H9 (cell line): ENCODE measurements around the gene ARCN1. TPM values are rescaled to one million over a fixed set of nuclear protein-coding genes. Genes with fewer than 3 reads are reported as not detected.
A peak's percentile ranks its signal among the peaks of the same experiment; 100 is the strongest.

ENCODE experiments used
- DNase-seq: peaks from one replicate; pipeline ENCODE4 v3.0.0-alpha.2; 2017
- H2AFZ ChIP-seq: one replicate; pipeline ENCODE4 v1.6.1; 2013; ENCODE audit warnings: mild to moderate bottlenecking, low read length, control low read depth, moderate library complexity
- H2AK5ac ChIP-seq: 2 replicates; pipeline ENCODE4 v1.6.1; 2013; ENCODE audit warnings: low read length, control low read depth, mixed read lengths; ENCODE audit not compliant: insufficient read length
- H2BK120ac ChIP-seq: one replicate; pipeline ENCODE4 v1.6.1; 2013; ENCODE audit warnings: low read depth, mild to moderate bottlenecking, low read length, control low read depth, inconsistent platforms; ENCODE audit not compliant: poor library complexity, severe bottlenecking
- H2BK12ac ChIP-seq: 2 replicates; pipeline ENCODE4 v1.6.1; 2013; ENCODE audit warnings: low read length, control low read depth, mixed read lengths, low read depth; ENCODE audit not compliant: insufficient read length
- H2BK15ac ChIP-seq: 2 replicates; pipeline ENCODE4 v1.6.1; 2013; ENCODE audit warnings: low read depth, low read length, control low read depth
- H2BK20ac ChIP-seq: one replicate; pipeline ENCODE4 v1.6.1; 2013; ENCODE audit warnings: low read depth, mild to moderate bottlenecking, low read length, control low read depth, inconsistent platforms; ENCODE audit not compliant: poor library complexity, severe bottlenecking
- H2BK5ac ChIP-seq: 2 replicates; pipeline ENCODE4 v1.6.1; 2013; ENCODE audit warnings: low read length, control low read depth, mixed read lengths; ENCODE audit not compliant: insufficient read length
- H3K14ac ChIP-seq: 2 replicates; pipeline ENCODE4 v1.6.1; 2013; ENCODE audit warnings: low read length, control low read depth; ENCODE audit not compliant: insufficient read depth
- H3K18ac ChIP-seq: 2 replicates; pipeline ENCODE4 v1.6.1; 2013; ENCODE audit warnings: low read depth, mild to moderate bottlenecking, mixed read lengths, low read length, control low read depth; ENCODE audit not compliant: insufficient read length
- H3K23ac ChIP-seq: 2 replicates; pipeline ENCODE4 v1.6.1; 2013; ENCODE audit warnings: low read length, control low read depth, mixed read lengths, low read depth; ENCODE audit not compliant: insufficient read length
- H3K23me2 ChIP-seq: 2 replicates; pipeline ENCODE4 v1.6.1; 2013; ENCODE audit warnings: low read depth, mild to moderate bottlenecking, mixed read lengths, low read length, control low read depth; ENCODE audit not compliant: insufficient read length, poor library complexity, severe bottlenecking
- H3K27ac ChIP-seq: 2 replicates; pipeline ENCODE4 v1.5.1; 2013; ENCODE audit warnings: low read length, control low read depth, mixed read lengths, low read depth; ENCODE audit not compliant: insufficient read length
- H3K27me3 ChIP-seq: 2 replicates; pipeline ENCODE4 v1.6.1; 2013; ENCODE audit warnings: low read length, control low read depth, inconsistent platforms; ENCODE audit not compliant: insufficient read depth
- H3K4ac ChIP-seq: 2 replicates; pipeline ENCODE4 v1.6.1; 2013; ENCODE audit warnings: low read depth, mild to moderate bottlenecking, control low read depth, inconsistent platforms, low read length, moderate library complexity
- H3K4me1 ChIP-seq: 2 replicates; pipeline ENCODE4 v1.6.1; 2013; ENCODE audit warnings: low read length, control low read depth, inconsistent platforms; ENCODE audit not compliant: insufficient read depth
- H3K4me2 ChIP-seq: 2 replicates; pipeline ENCODE4 v1.6.1; 2013; ENCODE audit warnings: low read length, control low read depth, mixed read lengths; ENCODE audit not compliant: insufficient read length, insufficient read depth
- H3K56ac ChIP-seq: 2 replicates; pipeline ENCODE4 v1.6.1; 2013; ENCODE audit warnings: low read depth, mild to moderate bottlenecking, mixed read lengths, low read length, control low read depth; ENCODE audit not compliant: insufficient read length
- H3K79me1 ChIP-seq: 2 replicates; pipeline ENCODE4 v1.6.1; 2013; ENCODE audit warnings: low read depth, mild to moderate bottlenecking, moderate library complexity, low read length, control low read depth, inconsistent platforms; ENCODE audit not compliant: insufficient read depth, poor library complexity, severe bottlenecking
- H3K79me2 ChIP-seq: 2 replicates; pipeline ENCODE4 v1.6.1; 2013; ENCODE audit warnings: low read length, control low read depth, inconsistent platforms; ENCODE audit not compliant: insufficient read depth
- H3K9ac ChIP-seq: 2 replicates; pipeline ENCODE4 v1.6.1; 2013; ENCODE audit warnings: low read length, control low read depth, mixed read lengths; ENCODE audit not compliant: insufficient read length; ENCODE audit errors: extremely low read depth
- H3K9me3 ChIP-seq: one replicate; pipeline ENCODE4 v1.6.1; 2013; ENCODE audit warnings: low read depth, low read length, inconsistent platforms; ENCODE audit not compliant: control insufficient read depth
- H3T11ph ChIP-seq: one replicate; pipeline ENCODE4 v1.6.1; 2013; ENCODE audit warnings: mild to moderate bottlenecking, low read length, control low read depth, inconsistent platforms
- H4K20me1 ChIP-seq: one replicate; pipeline ENCODE4 v1.6.1; 2013; ENCODE audit not compliant: control insufficient read depth, insufficient read length, insufficient read depth
- H4K5ac ChIP-seq: 2 replicates; pipeline ENCODE4 v1.6.1; 2013; ENCODE audit warnings: low read depth, mild to moderate bottlenecking, mixed read lengths, low read length, control low read depth; ENCODE audit not compliant: insufficient read length
- H4K8ac ChIP-seq: replicated peaks from 2 replicates; pipeline ENCODE4 v1.6.1; 2013; ENCODE audit warnings: low read length, control low read depth, mixed read lengths, low read depth; ENCODE audit not compliant: insufficient read length
- H4K91ac ChIP-seq: 2 replicates; pipeline ENCODE4 v1.6.1; 2013; ENCODE audit warnings: low read depth, mild to moderate bottlenecking, moderate library complexity, mixed read lengths, low read length, control low read depth; ENCODE audit not compliant: insufficient read length
- H3K27ac Mint-ChIP-seq, 3 experiments: 2 replicates in 2 of 3; 3 replicates in 1 of 3; pipeline ENCODE4 v1.8.0; 2020 to 2021; ENCODE audit warnings: mixed read lengths in 3 of 3, mild to moderate bottlenecking in 1 of 3, moderate library complexity in 1 of 3
- H3K27me3 Mint-ChIP-seq: 2 replicates; pipeline ENCODE4 v1.8.0; 2021; ENCODE audit warnings: low read depth, mild to moderate bottlenecking, moderate library complexity, mixed read lengths
- H3K36me3 Mint-ChIP-seq, 3 experiments: 2 replicates in 2 of 3; 3 replicates in 1 of 3; pipeline ENCODE4 v1.8.0; 2020 to 2021; ENCODE audit warnings: low read depth in 3 of 3, mixed read lengths in 3 of 3; ENCODE audit not compliant: insufficient read depth in 1 of 3
- H3K4me1 Mint-ChIP-seq, 2 experiments: 2 replicates each; pipeline ENCODE4 v1.8.0; 2020; ENCODE audit warnings: mixed read lengths in 2 of 2
- H3K4me3 Mint-ChIP-seq, 2 experiments: 2 replicates in 1 of 2; 3 replicates in 1 of 2; pipeline ENCODE4 v1.8.0; 2020 to 2021; ENCODE audit warnings: mild to moderate bottlenecking in 2 of 2, mixed read lengths in 2 of 2, moderate library complexity in 1 of 2
- H3K9me3 Mint-ChIP-seq, 2 experiments: 2 replicates in 1 of 2; 3 replicates in 1 of 2; pipeline ENCODE4 v1.8.0; 2020; ENCODE audit warnings: mild to moderate bottlenecking in 2 of 2, mixed read lengths in 2 of 2, moderate library complexity in 1 of 2
- CTCF ChIP-seq: fragments of 200-600 bp; sonication (generic); conservative IDR thresholded peaks from 3 replicates; pipeline ENCODE4 v1.8.0; 2021; ENCODE audit warnings: antibody characterized with exemption, mild to moderate bottlenecking
- WGBS: extraction: QIAGEN DNeasy Blood & Tissue Kit; methylation state at CpG from one replicate; pipeline ENCODE4 v1.1.7; 2013; ENCODE audit warnings: missing lambda C conversion rate, low lambda C conversion rate, mixed read lengths; ENCODE audit not compliant: insufficient read length; ENCODE audit errors: extremely low coverage; 5-methylcytosine and 5-hydroxymethylcytosine counted together
- total RNA-seq: library from RNA; stranded (reverse); gene quantifications from 2 replicates; pipeline ENCODE4 v1.2.1, GENCODE V29; 2021

ARCN1 gene
- total RNA-seq, 1 experiment from 2014 or later = 152 TPM

DNA sequence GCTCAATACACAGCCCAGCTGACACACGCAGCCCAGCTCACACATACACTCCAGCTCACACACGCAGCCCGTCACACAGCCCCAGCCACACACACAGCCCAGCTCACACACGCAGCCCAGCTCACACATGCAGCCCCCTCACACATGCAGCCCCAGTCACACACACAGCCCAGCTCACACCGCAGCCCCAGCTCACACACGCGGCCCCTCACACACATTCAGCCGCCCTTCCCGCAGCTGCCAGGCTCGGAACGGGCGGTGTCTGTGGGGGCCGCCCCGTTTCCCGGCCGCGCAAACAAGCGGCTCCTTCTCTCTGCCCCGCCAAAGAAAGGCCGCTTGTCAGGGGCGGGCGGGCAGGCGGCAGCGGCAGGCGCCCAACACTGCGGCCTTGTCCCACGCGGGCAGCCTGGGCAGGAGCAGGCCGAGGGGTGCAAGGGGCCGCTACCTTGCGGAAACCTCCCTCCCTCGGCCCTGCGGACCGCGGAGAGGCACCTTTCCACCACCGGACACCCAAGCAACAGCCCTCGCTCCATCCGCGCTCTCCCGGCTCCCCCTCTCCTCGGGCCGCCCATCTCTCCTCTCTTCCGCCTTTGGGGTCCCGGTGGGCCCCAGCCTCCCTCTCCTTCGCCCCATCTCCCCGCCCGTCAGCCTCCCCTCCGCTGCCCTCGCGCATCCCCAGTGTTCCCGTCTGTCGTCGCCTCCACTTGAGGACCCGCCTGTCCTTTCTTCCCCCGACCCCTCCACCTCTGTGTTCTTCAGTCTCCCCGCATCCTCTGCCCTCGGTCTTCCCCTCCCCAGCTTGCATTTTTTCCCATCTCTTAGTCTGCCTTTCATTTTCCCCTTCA is 37.4 kb downstream of the ARCN1 start:
- Mint-ChIP-seq H3K36me3 (peaks cover 0 to 4% (median 0%) of the 10 kb centered on the region in 3 experiments; a peak in 3 of 7 replicates), H3K4me1 (peaks cover 60 to 68% of the 10 kb centered on the region in 2 experiments), H3K27me3 (peaks cover 76% of the 10 kb centered on the region), H3K27ac (no peak overlapping the region; a peak in 1 of 7 replicates), H3K4me3 (peak overlapping the region; percentile 54 to 85), H3K9me3 (peaks cover 0 to 6% of the 10 kb centered on the region in 2 experiments; a peak in 4 of 5 replicates)
- Histone ChIP-seq H2BK20ac (no peak overlapping the region), H3K18ac (peak overlapping the region; percentile 8), H3T11ph (no peak overlapping the region), H2AFZ (no peak overlapping the region), H3K79me2 (no peaks in the 10 kb centered on the region), H2BK12ac (no peak overlapping the region), H3K23ac (no peak overlapping the region), H3K79me1 (no peaks in the 10 kb centered on the region), H3K23me2 (peaks cover 16% of the 10 kb centered on the region), H2AK5ac (no peak overlapping the region), H3K14ac (no peak overlapping the region; the same call in 1 of the 2 replicates), H3K56ac (no peak overlapping the region), H3K9ac (no peak overlapping the region), H3K9me3 (no peaks in the 10 kb centered on the region), H2BK15ac (no peak overlapping the region), H3K4me2 (peak overlapping the region; percentile 77), H3K27ac (no peak overlapping the region), H4K20me1 (no peaks in the 10 kb centered on the region), H3K4me1 (peaks cover 8% of the 10 kb centered on the region), H4K8ac (no peak overlapping the region), H3K27me3 (peaks cover 54% of the 10 kb centered on the region), H2BK5ac (no peak overlapping the region), H4K5ac (no peak overlapping the region), H3K4ac (no peak overlapping the region), H4K91ac (no peak overlapping the region), H2BK120ac (no peak overlapping the region)
- TF ChIP-seq CTCF = no peak
- WGBS = no CpG with 5 or more reads among the region's 57 CpGs
- DNase-seq = no peak
